Measurements from ENCODE around the gene IVNS1ABP.

Gene IVNS1ABP

DNA sequence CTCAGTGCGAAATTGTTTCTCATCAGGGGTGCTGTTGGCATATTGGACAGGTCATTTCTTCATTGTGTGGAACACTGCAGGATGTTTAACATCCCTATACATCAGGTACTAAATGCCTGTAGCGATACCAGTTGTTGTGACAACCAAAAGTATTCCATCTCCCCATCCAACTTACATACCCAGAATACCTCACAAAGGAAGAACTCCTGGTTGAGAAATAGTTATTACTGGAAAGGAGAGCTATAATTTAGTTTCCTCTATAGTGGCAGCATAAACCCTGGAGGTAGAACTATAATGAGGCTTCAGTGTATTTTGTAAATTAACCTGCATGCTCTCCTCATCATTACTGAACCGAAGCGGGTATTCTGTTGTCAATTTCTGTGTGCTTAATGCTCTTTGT, 45.1 kb downstream of the IVNS1ABP start:
- H3K4me3 ChIP-seq (ENCODE audit: low read length): no peak overlapping the region
- TF ChIP-seq, protein P1, sequence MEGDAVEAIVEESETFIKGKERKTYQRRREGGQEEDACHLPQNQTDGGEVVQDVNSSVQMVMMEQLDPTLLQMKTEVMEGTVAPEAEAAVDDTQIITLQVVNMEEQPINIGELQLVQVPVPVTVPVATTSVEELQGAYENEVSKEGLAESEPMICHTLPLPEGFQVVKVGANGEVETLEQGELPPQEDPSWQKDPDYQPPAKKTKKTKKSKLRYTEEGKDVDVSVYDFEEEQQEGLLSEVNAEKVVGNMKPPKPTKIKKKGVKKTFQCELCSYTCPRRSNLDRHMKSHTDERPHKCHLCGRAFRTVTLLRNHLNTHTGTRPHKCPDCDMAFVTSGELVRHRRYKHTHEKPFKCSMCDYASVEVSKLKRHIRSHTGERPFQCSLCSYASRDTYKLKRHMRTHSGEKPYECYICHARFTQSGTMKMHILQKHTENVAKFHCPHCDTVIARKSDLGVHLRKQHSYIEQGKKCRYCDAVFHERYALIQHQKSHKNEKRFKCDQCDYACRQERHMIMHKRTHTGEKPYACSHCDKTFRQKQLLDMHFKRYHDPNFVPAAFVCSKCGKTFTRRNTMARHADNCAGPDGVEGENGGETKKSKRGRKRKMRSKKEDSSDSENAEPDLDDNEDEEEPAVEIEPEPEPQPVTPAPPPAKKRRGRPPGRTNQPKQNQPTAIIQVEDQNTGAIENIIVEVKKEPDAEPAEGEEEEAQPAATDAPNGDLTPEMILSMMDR (IDR thresholded peaks at IDR 0.05; ENCODE audit: insufficient read depth, low read depth, low read length, missing control alignments): no peak
- no peak for DNase-seq (ENCODE audit: low read depth)

DNA sequence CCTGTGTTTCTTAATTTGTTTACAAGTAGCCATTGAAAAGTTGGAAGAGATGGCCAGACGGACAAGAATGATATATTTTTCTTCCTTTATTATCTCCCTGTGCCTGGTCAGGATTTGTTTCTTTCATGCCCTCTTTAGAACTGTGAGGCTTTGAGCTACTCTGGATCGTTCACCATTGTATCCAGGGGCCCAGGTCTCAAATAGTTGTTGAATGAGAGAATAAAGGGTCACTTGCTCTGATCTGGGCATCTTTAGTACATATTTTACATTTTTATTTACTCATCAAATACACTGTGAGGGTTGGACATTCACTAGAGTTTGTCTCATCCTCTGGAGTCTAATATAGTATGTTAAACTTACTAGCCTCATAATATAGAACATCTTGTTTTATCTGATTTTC, 48.7 kb downstream of the IVNS1ABP start:
- DNase-seq (ENCODE audit: low read depth): no peak
- TF ChIP-seq, protein P1 (IDR thresholded peaks at IDR 0.05; ENCODE audit: insufficient read depth, low read depth, low read length, missing control alignments): no peak
- H3K4me3 ChIP-seq (ENCODE audit: low read length): no peak overlapping the region

DNA sequence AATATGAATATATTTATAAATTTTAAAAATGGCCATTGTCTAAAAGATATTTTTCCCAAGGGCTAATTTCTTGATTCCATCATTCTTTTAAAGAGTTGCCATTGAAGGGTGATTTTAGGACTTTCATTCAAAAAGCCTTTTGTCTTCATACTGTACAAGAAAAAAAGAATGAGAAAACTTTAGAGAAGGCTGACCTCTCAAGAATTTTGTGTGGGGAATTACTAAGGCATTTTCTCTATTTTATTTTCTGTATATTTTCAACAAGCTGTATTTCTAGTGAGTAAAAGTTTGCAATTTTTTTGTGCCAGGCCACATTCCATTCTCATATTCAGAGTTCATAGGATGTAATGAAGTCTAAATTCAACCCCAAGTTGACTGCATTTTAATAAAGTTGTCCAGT, 49.3 kb downstream of the IVNS1ABP start:
- no peak overlapping the region for H3K4me3 ChIP-seq (ENCODE audit: low read length)
- TF ChIP-seq, protein P1 (IDR thresholded peaks at IDR 0.05; ENCODE audit: insufficient read depth, low read depth, low read length, missing control alignments): no peak
- DNase-seq (ENCODE audit: low read depth): no peak

DNA sequence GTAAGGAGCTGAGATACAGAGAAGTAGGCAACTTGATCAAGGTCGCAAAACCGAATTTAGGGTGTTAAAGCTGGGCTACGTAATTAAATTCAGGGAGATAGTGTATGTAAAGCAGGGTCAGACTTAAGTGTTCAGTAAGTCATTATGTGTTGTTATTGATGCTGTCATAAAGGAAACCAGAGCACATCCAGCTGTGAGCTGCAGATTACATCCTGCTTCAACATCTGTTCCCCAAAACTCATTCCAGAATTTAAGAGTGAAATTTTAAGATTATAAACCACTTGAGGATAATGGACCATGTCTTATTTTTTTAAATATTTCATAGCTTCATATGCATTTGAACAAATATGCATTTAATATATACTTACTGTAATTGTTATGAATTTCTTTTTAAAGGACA, 49.7 kb downstream of the IVNS1ABP start:
- TF ChIP-seq, protein P1 (IDR thresholded peaks at IDR 0.05; ENCODE audit: insufficient read depth, low read depth, low read length, missing control alignments): no peak
- no peak for DNase-seq (ENCODE audit: low read depth)
- H3K4me3 ChIP-seq (ENCODE audit: low read length): no peak overlapping the region

DNA sequence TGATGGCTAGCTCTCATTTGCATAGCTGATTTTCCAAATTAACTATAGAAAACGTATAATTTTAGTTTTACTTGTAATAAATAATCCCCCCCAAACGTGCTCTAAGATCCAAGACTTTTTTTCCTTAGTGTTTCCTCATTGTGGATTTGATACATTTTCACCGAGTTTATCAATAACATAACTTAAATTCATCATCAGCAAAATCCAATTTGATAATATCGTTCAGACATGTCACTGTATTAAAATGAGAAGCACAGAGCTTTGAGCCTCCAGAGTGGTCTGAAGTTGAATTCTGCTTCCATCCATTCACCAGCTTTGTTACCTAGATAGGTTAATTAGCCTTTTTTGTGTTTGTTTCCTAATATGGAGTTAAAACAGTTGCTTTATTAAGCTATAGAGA, 51.7 kb downstream of the IVNS1ABP start:
- TF ChIP-seq, protein P1 (IDR thresholded peaks at IDR 0.05; ENCODE audit: insufficient read depth, low read depth, low read length, missing control alignments): no peak
- no peak for DNase-seq (ENCODE audit: low read depth)
- no peak overlapping the region for H3K4me3 ChIP-seq (ENCODE audit: low read length)

DNA sequence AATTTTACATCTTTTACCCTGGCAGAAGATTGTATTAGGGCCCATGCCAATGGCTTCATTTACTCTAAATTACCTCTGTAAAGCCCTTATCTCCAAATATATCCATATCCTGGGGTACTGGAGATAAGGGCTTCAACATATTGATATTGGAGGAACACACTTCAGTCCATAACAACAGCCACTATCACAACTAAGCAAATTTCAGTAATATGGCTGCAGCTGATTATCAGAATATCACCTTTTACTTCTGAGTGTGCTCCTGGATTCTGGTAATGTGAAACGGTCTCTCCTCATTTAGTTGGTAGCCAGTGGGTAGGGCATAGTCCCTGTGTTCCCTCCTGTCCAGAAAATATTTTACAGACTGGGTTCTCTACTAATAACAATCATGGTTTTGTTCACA, 53.3 kb downstream of the IVNS1ABP start:
- no peak overlapping the region for H3K4me3 ChIP-seq (ENCODE audit: low read length)
- no peak for DNase-seq (ENCODE audit: low read depth)
- TF ChIP-seq, protein P1 (IDR thresholded peaks at IDR 0.05; ENCODE audit: insufficient read depth, low read depth, low read length, missing control alignments): no peak

DNA sequence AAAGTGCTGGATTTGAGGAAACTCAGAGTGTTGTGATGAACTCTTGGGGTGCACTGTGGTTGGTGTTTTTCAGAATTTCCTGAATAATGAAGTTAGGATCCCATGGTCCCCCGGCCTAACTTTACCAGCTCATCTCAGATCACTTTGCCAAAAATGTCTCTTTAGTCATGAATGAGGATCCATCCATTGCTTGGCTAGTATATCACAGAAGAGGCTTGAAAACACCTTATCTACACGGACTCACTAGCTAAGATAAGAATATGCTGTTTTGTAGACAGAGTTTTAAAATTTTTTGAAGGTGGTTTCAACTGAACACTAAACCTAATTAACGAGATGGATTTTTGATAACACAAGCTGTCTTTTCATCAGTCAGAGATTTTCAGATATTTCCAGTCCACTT, 53.8 kb downstream of the IVNS1ABP start:
- H3K4me3 ChIP-seq (ENCODE audit: low read length): no peak overlapping the region
- no peak for DNase-seq (ENCODE audit: low read depth)
- TF ChIP-seq, protein P1 (IDR thresholded peaks at IDR 0.05; ENCODE audit: insufficient read depth, low read depth, low read length, missing control alignments): no peak

Data from epithelial cell of esophagus (primary cell).